ENCODE results near the gene NWD2. TPM values are rescaled to one million over a fixed set of nuclear protein-coding genes. Genes with fewer than 3 reads are reported as not detected.

NWD2 gene
- total RNA-seq, 4 donors from 2014 or later, result 0.22 TPM; not detected in 3

DNA sequence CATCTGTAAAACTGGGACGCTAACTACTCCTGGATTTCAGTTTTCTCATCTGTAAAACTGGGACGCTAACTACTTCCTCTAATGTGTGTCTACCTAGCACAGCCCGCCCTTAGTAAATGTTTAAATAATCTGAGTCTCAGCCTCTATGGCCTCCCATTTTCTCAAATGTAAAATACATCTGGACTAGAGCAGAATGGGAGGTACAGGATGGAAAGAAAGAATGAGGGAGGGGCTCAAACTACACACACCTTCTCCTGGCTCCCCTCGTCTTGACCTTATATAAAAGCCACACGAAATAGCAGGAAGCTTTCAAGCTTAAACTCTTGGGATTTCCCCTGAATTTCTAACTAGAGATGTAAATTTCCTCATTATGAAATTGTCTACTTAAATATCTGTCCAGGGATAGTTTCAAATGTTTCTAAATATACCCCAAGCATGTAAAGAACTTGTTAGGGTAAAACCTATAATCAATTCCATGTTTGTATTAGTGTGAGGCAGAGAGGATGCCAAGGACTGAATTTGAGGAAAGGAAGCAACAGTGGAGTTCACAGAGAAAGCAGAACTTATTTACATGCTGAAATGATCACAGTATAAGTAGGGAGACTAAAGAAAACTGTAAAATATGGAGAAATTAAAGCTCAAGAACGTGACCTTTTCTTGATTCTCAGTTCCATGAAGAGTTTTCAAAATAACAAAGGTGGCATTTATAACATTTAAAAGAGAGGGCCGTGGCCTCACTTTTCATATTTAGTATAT lies 220.0 kb downstream of the NWD2 start:
- intact Hi-C loops (cut with DNase I), result no loop called here
- WGBS, 2 donors, result 55 to 71% methylated on average over 5 to 7 of the region's 7 CpGs
- DNase-seq, result no peak
- Histone ChIP-seq H3K27me3 (peaks cover 0 to 11% (median 0%) of the 10 kb centered on the region in 4 donors), H3K27ac (no peak overlapping the region), H3K4me1 (no peaks in the 10 kb centered on the region), H3K36me3 (no peaks in the 10 kb centered on the region), H3K4me3 (no peak overlapping the region), H3K9me3 (no peaks in the 10 kb centered on the region)
- TF ChIP-seq, protein P1, sequence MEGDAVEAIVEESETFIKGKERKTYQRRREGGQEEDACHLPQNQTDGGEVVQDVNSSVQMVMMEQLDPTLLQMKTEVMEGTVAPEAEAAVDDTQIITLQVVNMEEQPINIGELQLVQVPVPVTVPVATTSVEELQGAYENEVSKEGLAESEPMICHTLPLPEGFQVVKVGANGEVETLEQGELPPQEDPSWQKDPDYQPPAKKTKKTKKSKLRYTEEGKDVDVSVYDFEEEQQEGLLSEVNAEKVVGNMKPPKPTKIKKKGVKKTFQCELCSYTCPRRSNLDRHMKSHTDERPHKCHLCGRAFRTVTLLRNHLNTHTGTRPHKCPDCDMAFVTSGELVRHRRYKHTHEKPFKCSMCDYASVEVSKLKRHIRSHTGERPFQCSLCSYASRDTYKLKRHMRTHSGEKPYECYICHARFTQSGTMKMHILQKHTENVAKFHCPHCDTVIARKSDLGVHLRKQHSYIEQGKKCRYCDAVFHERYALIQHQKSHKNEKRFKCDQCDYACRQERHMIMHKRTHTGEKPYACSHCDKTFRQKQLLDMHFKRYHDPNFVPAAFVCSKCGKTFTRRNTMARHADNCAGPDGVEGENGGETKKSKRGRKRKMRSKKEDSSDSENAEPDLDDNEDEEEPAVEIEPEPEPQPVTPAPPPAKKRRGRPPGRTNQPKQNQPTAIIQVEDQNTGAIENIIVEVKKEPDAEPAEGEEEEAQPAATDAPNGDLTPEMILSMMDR (IDR thresholded peaks at IDR 0.05), result no peak
- TF ChIP-seq POLR2A (IDR thresholded peaks at IDR 0.05), result no peak

DNA sequence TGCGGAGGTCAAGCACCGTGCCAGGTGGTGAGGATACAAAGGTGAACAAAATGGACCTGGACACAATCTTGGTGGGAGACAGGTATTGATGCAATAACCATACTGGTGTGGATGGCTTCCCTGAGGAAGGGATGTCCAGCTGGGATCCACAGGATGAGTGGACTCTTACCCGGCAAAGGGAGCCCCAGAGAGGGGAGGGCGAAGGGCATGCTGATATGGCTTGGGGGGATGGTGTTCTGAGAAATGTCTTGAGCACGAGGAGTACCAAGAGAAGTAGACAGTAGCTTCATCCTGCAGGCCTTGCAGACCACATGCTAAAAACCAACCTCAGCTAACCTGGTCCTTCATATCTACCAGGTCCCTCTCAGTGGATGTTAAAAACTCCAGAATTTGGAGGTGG lies 220.8 kb downstream of the NWD2 start:
- no peaks in the 10 kb centered on the region for H3K36me3 ChIP-seq
- no peak overlapping the region for H3K4me3 ChIP-seq
- H3K27me3 ChIP-seq, result peaks cover 0 to 12% (median 0%) of the 10 kb centered on the region in 4 donors
- TF ChIP-seq, protein P1 (IDR thresholded peaks at IDR 0.05), result no peak
- no peak for TF ChIP-seq POLR2A (IDR thresholded peaks at IDR 0.05)
- no peaks in the 10 kb centered on the region for H3K9me3 ChIP-seq
- no peak for DNase-seq
- intact Hi-C loops (cut with DNase I), result no loop called here
- 73 to 81% methylated on average over 5 of the region's 5 CpGs for WGBS, 2 donors
- no peaks in the 10 kb centered on the region for H3K4me1 ChIP-seq
- no peak overlapping the region for H3K27ac ChIP-seq

DNA sequence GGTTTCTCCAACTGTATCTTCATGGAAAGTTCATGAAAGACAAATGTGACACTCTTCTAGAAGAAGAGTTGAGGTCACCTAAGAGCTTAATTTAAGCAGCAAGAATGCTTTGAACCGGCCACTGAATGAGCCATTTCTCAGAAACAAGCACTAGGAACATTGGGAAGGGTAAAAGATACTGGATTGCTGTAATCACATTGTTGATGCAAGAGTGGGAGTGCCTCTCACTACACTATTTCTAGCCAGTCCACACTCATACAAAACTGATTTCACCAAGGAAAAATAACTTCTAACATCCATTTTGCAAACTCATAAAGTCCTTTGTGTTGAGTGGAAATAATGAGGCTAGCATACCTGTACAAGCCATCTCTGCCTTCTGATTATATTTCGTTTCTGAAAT lies 221.3 kb downstream of the NWD2 start:
- no peak for TF ChIP-seq POLR2A (IDR thresholded peaks at IDR 0.05)
- TF ChIP-seq, protein P1 (IDR thresholded peaks at IDR 0.05), result no peak
- Histone ChIP-seq H3K9me3 (no peaks in the 10 kb centered on the region), H3K27me3 (peaks cover 0 to 15% (median 0%) of the 10 kb centered on the region in 4 donors), H3K36me3 (no peaks in the 10 kb centered on the region), H3K4me1 (no peaks in the 10 kb centered on the region), H3K27ac (no peak overlapping the region), H3K4me3 (no peak overlapping the region)
- intact Hi-C loops (cut with DNase I), result no loop called here
- WGBS, 2 donors, result 55 to 72% methylated on average over 2 of the region's 2 CpGs
- no peak for DNase-seq

DNA sequence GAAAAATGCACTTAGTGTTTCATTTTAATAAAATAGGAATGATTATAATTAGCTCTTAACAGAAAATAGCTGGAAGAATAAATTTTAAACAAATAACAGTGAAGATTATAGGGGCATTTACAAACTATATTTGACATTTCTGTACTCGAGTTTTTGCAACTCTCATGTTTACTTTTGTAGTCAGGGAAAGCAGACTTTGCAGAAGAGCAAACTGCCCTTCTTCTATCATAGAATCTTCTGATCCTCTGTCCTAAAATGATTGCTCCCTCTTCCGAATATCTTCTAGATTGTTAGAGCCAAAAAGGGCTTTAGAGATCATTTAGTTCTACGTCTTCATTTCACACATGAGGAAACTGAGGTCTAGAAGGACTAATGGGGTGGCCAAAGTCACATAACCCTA lies 222.7 kb downstream of the NWD2 start:
- Histone ChIP-seq H3K4me3 (no peak overlapping the region), H3K36me3 (no peaks in the 10 kb centered on the region), H3K27ac (no peak overlapping the region), H3K27me3 (peaks cover 0 to 17% (median 0%) of the 10 kb centered on the region in 4 donors), H3K4me1 (no peaks in the 10 kb centered on the region), H3K9me3 (no peaks in the 10 kb centered on the region)
- intact Hi-C loops (cut with DNase I), result no loop called here
- DNase-seq, result no peak
- TF ChIP-seq, protein P1 (IDR thresholded peaks at IDR 0.05), result no peak
- no peak for TF ChIP-seq POLR2A (IDR thresholded peaks at IDR 0.05)
- 38 to 50% methylated on average over 3 of the region's 3 CpGs for WGBS, 2 donors

DNA sequence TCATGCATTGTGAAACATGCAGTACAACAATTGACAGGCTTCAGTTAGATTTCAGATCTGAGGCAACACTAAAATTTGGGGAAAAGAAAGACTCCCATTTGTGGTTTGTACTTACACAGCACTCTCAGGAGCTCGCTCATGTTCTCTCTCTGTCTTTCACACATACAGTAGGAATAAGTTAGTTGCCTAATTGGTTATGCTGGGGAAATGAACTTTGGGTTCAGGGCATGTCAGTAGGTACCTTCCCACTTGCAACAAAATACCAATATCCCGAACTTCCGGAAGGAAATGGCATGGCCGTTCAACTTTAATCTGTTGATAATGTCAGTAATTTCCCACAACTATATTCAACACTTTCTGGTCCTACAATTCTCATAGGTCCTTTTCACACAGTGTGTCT lies 223.3 kb downstream of the NWD2 start:
- Histone ChIP-seq H3K4me3 (no peak overlapping the region), H3K9me3 (no peaks in the 10 kb centered on the region), H3K27ac (no peak overlapping the region), H3K36me3 (no peaks in the 10 kb centered on the region), H3K4me1 (no peaks in the 10 kb centered on the region), H3K27me3 (peaks cover 0 to 17% (median 0%) of the 10 kb centered on the region in 4 donors)
- WGBS, 2 donors, result 81 to 82% methylated on average over 4 of the region's 4 CpGs
- intact Hi-C loops (cut with DNase I), result no loop called here
- no peak for DNase-seq
- TF ChIP-seq, protein P1 (IDR thresholded peaks at IDR 0.05), result no peak
- no peak for TF ChIP-seq POLR2A (IDR thresholded peaks at IDR 0.05)
